MCF 10A (cell line): ENCODE results near the gene ZNF629. TPM values are rescaled to one million over a fixed set of nuclear protein-coding genes. Genes with fewer than 3 reads are reported as not detected.
"Not testable (repeated sequence)": the region's sequence is repeated elsewhere in the genome, so short reads cannot be mapped to it uniquely, and the experiment has no call there.

ENCODE experiments used
- BruUV-seq: library from RNA; stranded (reverse); fragments of 400-500 nt; replicated peaks from 2 replicates; lab custom pipeline; 2021; lab: Mats Ljungman, UMichigan
- CTCF ChIA-PET: fragments of 300-600 bp; sonication (Branson Sonifier 250); formaldehyde crosslinking; extraction: SDS; loops from one replicate; lab custom pipeline; 2021; ENCODE audit warnings: antibody characterized with exemption, inconsistent platforms; lab: Yijun Ruan, JAX
- POLR2A ChIA-PET: fragments of 300-600, 350-650 bp; sonication (Branson Sonifier 250); formaldehyde crosslinking; extraction: SDS; loops from one replicate; lab custom pipeline; 2020; ENCODE audit warnings: antibody characterized with exemption, inconsistent platforms; lab: Yijun Ruan, JAX
- DNase-seq: peaks from one replicate; pipeline ENCODE4 v3.0.0-alpha.2; 2018; ENCODE audit not compliant: unreplicated experiment
- H3K27ac Mint-ChIP-seq: one replicate; pipeline ENCODE4 v1.8.0; 2022; ENCODE audit warnings: mild to moderate bottlenecking, low read depth, mixed read lengths; ENCODE audit not compliant: unreplicated experiment
- H3K27me3 Mint-ChIP-seq: one replicate; pipeline ENCODE4 v1.8.0; 2022; ENCODE audit warnings: mixed read lengths; ENCODE audit not compliant: insufficient read depth, unreplicated experiment
- H3K36me3 Mint-ChIP-seq: one replicate; pipeline ENCODE4 v1.8.0; 2022; ENCODE audit warnings: mild to moderate bottlenecking, moderate library complexity, mixed read lengths; ENCODE audit not compliant: insufficient read depth, unreplicated experiment
- H3K4me1 Mint-ChIP-seq: one replicate; pipeline ENCODE4 v1.8.0; 2022; ENCODE audit warnings: mixed read lengths; ENCODE audit not compliant: insufficient read depth, unreplicated experiment
- H3K4me3 Mint-ChIP-seq: one replicate; pipeline ENCODE4 v1.8.0; 2022; ENCODE audit warnings: mild to moderate bottlenecking, moderate library complexity, mixed read lengths; ENCODE audit not compliant: unreplicated experiment
- H3K9me3 Mint-ChIP-seq: one replicate; pipeline ENCODE4 v1.8.0; 2022; ENCODE audit warnings: mixed read lengths; ENCODE audit not compliant: unreplicated experiment
- intact Hi-C: fragments of 100-400 bp; cut with micrococcal nuclease; formaldehyde crosslinking; loops from 2 replicates; pipeline ENCODE4 v1.14.1; 2022
- total RNA-seq: library from RNA; stranded (reverse); gene quantifications from 2 replicates; pipeline ENCODE4 v1.2.3, GENCODE V29; 2022
- TF ChIP-seq, protein P1 (sequence below): fragments of 200-600 bp; IDR thresholded peaks from one replicate; pipeline ENCODE4 v1.8.0; 2022; ENCODE audit warnings: antibody characterized with exemption, mild to moderate bottlenecking; ENCODE audit not compliant: unreplicated experiment

ZNF629 gene
- total RNA-seq, 1 experiment from 2014 or later: 10.9 TPM

DNA sequence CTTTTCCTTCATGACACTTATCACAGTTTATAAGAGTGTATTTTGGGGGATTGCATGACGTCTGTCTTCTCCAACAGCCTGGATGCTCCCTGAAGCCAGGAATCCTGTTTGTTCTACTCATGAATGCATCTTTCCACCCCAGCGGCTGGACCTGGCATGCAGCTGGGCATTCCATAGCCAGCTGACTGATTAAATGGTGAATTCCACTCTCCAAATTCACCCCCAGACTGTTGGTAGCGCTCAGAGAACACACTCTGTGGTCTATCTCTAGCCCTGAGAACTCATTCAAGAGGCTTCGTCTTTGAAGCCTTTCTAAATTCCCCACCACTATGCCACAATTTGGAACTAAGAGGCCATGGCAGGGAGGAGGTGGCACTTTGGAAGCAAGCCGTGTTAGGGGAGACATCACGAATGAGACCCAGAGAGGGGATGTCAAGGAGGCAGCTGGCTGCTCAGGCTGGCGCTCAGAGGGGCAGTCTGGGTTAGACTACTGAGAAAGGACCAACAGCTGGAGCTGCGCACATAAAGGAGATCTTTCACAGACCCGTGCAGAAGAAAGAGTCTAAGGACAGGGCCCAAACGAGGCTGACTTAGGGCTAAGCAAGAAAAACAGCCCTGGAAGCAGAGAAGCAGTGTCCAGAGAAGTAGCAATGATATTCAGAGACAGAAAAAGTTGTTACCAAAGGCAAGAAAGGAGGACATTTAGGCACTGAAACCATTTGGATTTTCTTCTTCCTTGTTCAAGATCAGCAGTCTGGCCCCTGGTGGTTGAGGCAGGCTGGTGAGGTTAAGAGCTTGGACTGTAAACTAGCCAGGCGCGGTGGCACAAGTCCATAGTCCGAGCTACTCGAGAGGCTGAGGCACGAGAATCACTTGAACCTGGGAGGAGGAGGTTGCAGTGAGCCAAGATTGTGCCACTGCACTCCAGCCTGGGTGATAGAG, 42.4 kb upstream of the ZNF629 start:
- ChIA-PET POLR2A (interaction anchor here (0.7 kb wide), 1 partner anchor 11 kb away, joined by 3 read pairs; no protein-coding TSS in a partner anchor), CTCF (interaction anchor here (0.8 to 2.6 kb wide), 4 partner anchors 15 to 358 kb away, joined by 3 to 18 read pairs (median 5); no protein-coding TSS in a partner anchor)
- DNase-seq: no peak
- H3K27me3 Mint-ChIP-seq: peaks cover 29% of the 10 kb centered on the region
- TF ChIP-seq, protein P1, sequence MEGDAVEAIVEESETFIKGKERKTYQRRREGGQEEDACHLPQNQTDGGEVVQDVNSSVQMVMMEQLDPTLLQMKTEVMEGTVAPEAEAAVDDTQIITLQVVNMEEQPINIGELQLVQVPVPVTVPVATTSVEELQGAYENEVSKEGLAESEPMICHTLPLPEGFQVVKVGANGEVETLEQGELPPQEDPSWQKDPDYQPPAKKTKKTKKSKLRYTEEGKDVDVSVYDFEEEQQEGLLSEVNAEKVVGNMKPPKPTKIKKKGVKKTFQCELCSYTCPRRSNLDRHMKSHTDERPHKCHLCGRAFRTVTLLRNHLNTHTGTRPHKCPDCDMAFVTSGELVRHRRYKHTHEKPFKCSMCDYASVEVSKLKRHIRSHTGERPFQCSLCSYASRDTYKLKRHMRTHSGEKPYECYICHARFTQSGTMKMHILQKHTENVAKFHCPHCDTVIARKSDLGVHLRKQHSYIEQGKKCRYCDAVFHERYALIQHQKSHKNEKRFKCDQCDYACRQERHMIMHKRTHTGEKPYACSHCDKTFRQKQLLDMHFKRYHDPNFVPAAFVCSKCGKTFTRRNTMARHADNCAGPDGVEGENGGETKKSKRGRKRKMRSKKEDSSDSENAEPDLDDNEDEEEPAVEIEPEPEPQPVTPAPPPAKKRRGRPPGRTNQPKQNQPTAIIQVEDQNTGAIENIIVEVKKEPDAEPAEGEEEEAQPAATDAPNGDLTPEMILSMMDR: no peak
- H3K4me3 Mint-ChIP-seq: no peak overlapping the region
- intact Hi-C loops: no loop called here
- H3K27ac Mint-ChIP-seq: no peak overlapping the region
- no TSS peak for BruUV-seq
- no peaks in the 10 kb centered on the region for H3K4me1 Mint-ChIP-seq
- no peaks in the 10 kb centered on the region for H3K9me3 Mint-ChIP-seq
- no peaks in the 10 kb centered on the region for H3K36me3 Mint-ChIP-seq

DNA sequence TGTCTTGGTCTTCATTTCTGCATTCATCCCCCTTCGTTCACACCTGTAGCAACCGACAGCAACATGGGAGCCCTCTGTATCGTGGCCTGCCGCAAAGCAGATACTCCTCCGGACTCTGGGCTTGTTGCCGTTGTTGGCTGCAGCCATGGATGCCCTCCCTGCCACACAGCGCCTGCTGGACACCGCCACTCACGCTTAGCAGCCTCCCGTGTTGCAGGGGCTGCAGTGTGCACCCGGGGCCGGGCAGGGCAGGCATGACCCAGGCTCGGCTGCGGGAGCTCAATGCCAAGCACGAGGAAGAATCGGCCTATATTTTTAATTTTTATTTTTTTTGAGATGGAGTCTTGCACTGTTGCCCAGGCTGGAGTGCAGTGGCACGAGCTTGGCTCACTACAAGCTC, 34.9 kb upstream of the ZNF629 start:
- peaks cover 9% of the 10 kb centered on the region for H3K4me1 Mint-ChIP-seq
- no peak overlapping the region for H3K27ac Mint-ChIP-seq
- no peak for DNase-seq
- CTCF ChIA-PET: interaction anchor here (0.8 to 4.4 kb wide), 3 partner anchors 8 to 112 kb away, joined by 3 to 17 read pairs (median 4); no protein-coding TSS in a partner anchor
- H3K27me3 Mint-ChIP-seq: peaks cover 2% of the 10 kb centered on the region
- intact Hi-C loops: no loop called here
- TF ChIP-seq, protein P1: no peak
- no peak overlapping the region for H3K4me3 Mint-ChIP-seq
- no peaks in the 10 kb centered on the region for H3K9me3 Mint-ChIP-seq
- no TSS peak for BruUV-seq
- no peaks in the 10 kb centered on the region for H3K36me3 Mint-ChIP-seq
- POLR2A ChIA-PET: no interaction called here

DNA sequence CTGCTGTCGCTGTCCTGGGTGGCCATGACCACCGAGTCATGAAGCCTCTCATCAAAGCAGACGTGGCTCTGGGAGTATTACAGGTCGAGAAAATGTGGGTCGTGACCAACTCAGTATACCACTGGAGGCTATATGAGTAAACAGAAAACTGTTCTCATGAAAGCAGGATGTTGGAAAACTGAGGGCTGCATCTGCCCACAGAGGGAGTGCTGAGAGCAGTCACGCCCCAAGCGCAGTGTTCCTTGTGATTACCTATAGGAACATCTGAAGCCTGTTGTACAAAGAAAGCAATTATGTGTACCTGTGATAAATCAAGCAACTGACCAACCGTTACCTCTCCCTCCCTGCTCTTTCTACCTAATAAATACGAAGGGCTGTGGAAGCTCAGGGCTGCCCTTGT, 34.4 kb upstream of the ZNF629 start:
- H3K27me3 Mint-ChIP-seq, DNase-seq, H3K9me3 Mint-ChIP-seq, H3K36me3 Mint-ChIP-seq, intact Hi-C loops, POLR2A ChIA-PET, H3K4me3 Mint-ChIP-seq, H3K27ac Mint-ChIP-seq, BruUV-seq, H3K4me1 Mint-ChIP-seq: not testable (repeated sequence)
- CTCF ChIA-PET: interaction anchor here (1.7 kb wide), 1 partner anchor 18 kb away, joined by 4 read pairs; no protein-coding TSS in a partner anchor

DNA sequence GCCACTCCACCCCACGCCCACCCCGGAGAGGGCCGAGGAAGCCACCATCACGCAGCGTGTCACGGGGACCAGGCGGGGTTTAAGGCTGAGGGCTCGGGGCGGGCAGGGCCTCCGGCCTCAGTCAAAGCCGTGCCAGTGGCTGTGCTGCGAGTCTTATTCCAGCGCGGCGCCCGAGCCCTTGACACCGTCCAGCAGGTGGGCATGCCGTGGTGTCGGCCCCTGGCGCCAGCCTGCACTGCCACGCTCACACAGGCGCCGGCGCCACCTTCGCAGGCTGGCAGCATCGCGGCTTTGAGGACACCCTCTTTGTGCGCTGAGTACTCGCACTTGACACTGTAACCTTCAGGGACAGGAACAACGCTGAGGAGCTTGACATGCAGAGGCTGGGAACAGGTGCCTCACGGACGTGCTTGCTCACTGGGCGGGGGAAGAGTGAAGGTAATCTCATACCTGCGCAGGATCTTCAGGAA, 34.0 kb upstream of the ZNF629 start:
- no peaks in the 10 kb centered on the region for H3K9me3 Mint-ChIP-seq
- ChIA-PET CTCF (no interaction called here), POLR2A (no interaction called here)

More for the DNA sequence above, 34.0 kb upstream of the ZNF629 start:
- BruUV-seq: no TSS peak
- intact Hi-C loops: no loop called here
- Mint-ChIP-seq H3K4me3 (no peak overlapping the region), H3K27me3 (no peaks in the 10 kb centered on the region), H3K27ac (no peak overlapping the region), H3K4me1 (peaks cover 9% of the 10 kb centered on the region), H3K36me3 (no peaks in the 10 kb centered on the region)
- no peak for DNase-seq
- TF ChIP-seq, protein P1: no peak
